HepG2 (cell line): ENCODE measurements around the gene SEPTIN10. TPM values are rescaled to one million over a fixed set of nuclear protein-coding genes. Genes with fewer than 3 reads are reported as not detected.

Experiments
- CBX2 ChIP-seq, 2 experiments: fragments of 200-600 bp in 1 of 2; sonication (generic); formaldehyde crosslinking in 1 of 2; IDR thresholded peaks; 2 replicates each; pipeline versions ENCODE4 v1.7.0 to v1.8.1; 2018 to 2022; ENCODE audit warnings: low read depth in 2 of 2, low read length in 1 of 2, mild to moderate bottlenecking in 1 of 2, missing genetic modification reagents in 1 of 2
- CREB1 ChIP-seq, 2 experiments: fragments of 450-650 bp in 1 of 2; IDR thresholded peaks; 2 replicates each; pipeline ENCODE4 v1.6.1; 2016 to 2017; ENCODE audit warnings: control low read depth in 1 of 2, mild to moderate bottlenecking in 1 of 2, missing compliant biosample characterization in 1 of 2, missing genetic modification characterization in 1 of 2
- FOXA1 ChIP-seq, 2 experiments: fragments of 450-650 bp in 1 of 2; sonication (generic) in 1 of 2; formaldehyde crosslinking in 1 of 2; IDR thresholded peaks; 2 replicates each; pipeline versions ENCODE4 v1.4.0 to v1.6.1; 2016 to 2020; ENCODE audit warnings: missing genetic modification reagents in 1 of 2
- GPN1 ChIP-seq: sonication (generic); formaldehyde crosslinking; IDR thresholded peaks from 2 replicates; pipeline ENCODE4 v1.5.1; 2020; ENCODE audit warnings: missing genetic modification reagents, borderline replicate concordance
- GRHL1 ChIP-seq: sonication (generic); formaldehyde crosslinking; conservative IDR thresholded peaks from 2 replicates; pipeline ENCODE4 v1.8.0; 2022; ENCODE audit warnings: missing genetic modification reagents
- IRF1 ChIP-seq: sonication (generic); formaldehyde crosslinking; IDR thresholded peaks from 2 replicates; pipeline ENCODE4 v1.4.0; 2020; ENCODE audit warnings: low read depth, mild to moderate bottlenecking, missing genetic modification reagents
- PRDM15 ChIP-seq: sonication (generic); formaldehyde crosslinking; IDR thresholded peaks from 2 replicates; pipeline ENCODE4 v1.4.0; 2020; ENCODE audit warnings: missing genetic modification reagents
- SMYD3 ChIP-seq: sonication (generic); formaldehyde crosslinking; IDR thresholded peaks from 2 replicates; pipeline ENCODE4 v1.8.1; 2023; ENCODE audit warnings: mild to moderate bottlenecking, missing genetic modification reagents
- SP1 ChIP-seq, 2 experiments: fragments of 450-650 bp in 1 of 2; sonication (generic) in 1 of 2; formaldehyde crosslinking in 1 of 2; IDR thresholded peaks; 2 replicates each; pipeline versions ENCODE4 v1.4.0 to v1.6.1; 2016 to 2020; ENCODE audit warnings: missing genetic modification reagents in 1 of 2
- TEAD2 ChIP-seq: sonication (generic); formaldehyde crosslinking; IDR thresholded peaks from 2 replicates; pipeline ENCODE4 v1.9.0; 2021; ENCODE audit warnings: missing genetic modification reagents
- TRAFD1 ChIP-seq: sonication (generic); formaldehyde crosslinking; IDR thresholded peaks from 2 replicates; pipeline ENCODE4 v1.5.1; 2020; ENCODE audit warnings: missing genetic modification reagents, mild to moderate bottlenecking, borderline replicate concordance
- ZFP36L1 ChIP-seq: sonication (generic); formaldehyde crosslinking; IDR thresholded peaks from 2 replicates; pipeline ENCODE4 v1.8.0; 2022; ENCODE audit warnings: mild to moderate bottlenecking, missing genetic modification reagents, moderate library complexity
- ZNF282 ChIP-seq: fragments of 450-650 bp; IDR thresholded peaks from 2 replicates; pipeline ENCODE4 v1.6.1; 2018; ENCODE audit not compliant: partially characterized antibody
- ZNF562 ChIP-seq: sonication (generic); formaldehyde crosslinking; IDR thresholded peaks from 2 replicates; pipeline ENCODE4 v1.8.0; 2022; ENCODE audit warnings: missing genetic modification reagents, borderline replicate concordance
- ZNF790 ChIP-seq: sonication (generic); formaldehyde crosslinking; IDR thresholded peaks from 2 replicates; pipeline ENCODE4 v1.8.0; 2022; ENCODE audit warnings: missing genetic modification reagents, mild to moderate bottlenecking, borderline replicate concordance
- ZNF839 ChIP-seq: sonication (generic); formaldehyde crosslinking; IDR thresholded peaks from 2 replicates; pipeline ENCODE4 v1.4.0; 2020; ENCODE audit warnings: missing genetic modification reagents, mild to moderate bottlenecking, borderline replicate concordance
- ZUFSP ChIP-seq: sonication (generic); formaldehyde crosslinking; IDR thresholded peaks from 2 replicates; pipeline ENCODE4 v1.9.0; 2021; ENCODE audit warnings: missing genetic modification reagents, mild to moderate bottlenecking, borderline replicate concordance
- polyA plus RNA-seq, 8 experiments: library from polyadenylated mRNA; depleted of rRNA in 3 of 8; stranded (reverse) in 7 of 8; unstranded in 1 of 8; fragments of >200 nt; fragmentation: Illumina TruSeq in 4 of 8; extraction: Trizol in 4 of 8; gene quantifications; 2 replicates each; pipeline versions ENCODE4 v1.2.1 to v1.2.3, GENCODE V29; 2011 to 2016; ENCODE audit warnings: low read depth in 4 of 8, missing spikeins in 1 of 8, mixed read lengths in 1 of 8; ENCODE audit not compliant: insufficient read depth in 1 of 8
- total RNA-seq, 5 experiments: library from RNA; depleted of rRNA; stranded (reverse); fragments of >200 nt; fragmentation: Illumina TruSeq; extraction: Trizol; gene quantifications; 2 replicates each; pipeline ENCODE4 v1.2.3, GENCODE V29; 2016; ENCODE audit warnings: low read depth in 1 of 5

Gene SEPTIN10
- total and polyA plus RNA-seq, 2 of the 13 experiments (the other 11 are each of a cell fraction or from before 2014, with no cell fraction given) = 45.8 to 67.5 TPM

GRCh38 chr2:109529532-109530449 is 84.0 kb downstream of the SEPTIN10 start (continued):
- TF ChIP-seq PRDM15 (CRISPR knock-in tag) (no peak), ZNF562 (CRISPR knock-in tag) (no peak), ZNF282 (no peak), ZUFSP (CRISPR knock-in tag) (no peak), FOXA1 (IDR thresholded peaks at IDR 0.05) (no peak), FOXA1 (CRISPR knock-in tag; IDR thresholded peaks at IDR 0.05) (no peak), CBX2 (IDR thresholded peaks at IDR 0.05; ENCODE audit: low read depth, low read length) (no peak), CBX2 (CRISPR knock-in tag; IDR thresholded peaks at IDR 0.05; ENCODE audit: low read depth) (no peak), IRF1 (CRISPR knock-in tag) (no peak), ZFP36L1 (CRISPR knock-in tag) (no peak), ZNF839 (CRISPR knock-in tag) (no peak), TRAFD1 (CRISPR knock-in tag) (no peak), GRHL1 (CRISPR knock-in tag) (no peak), SP1 (IDR thresholded peaks at IDR 0.05) (no peak), SP1 (CRISPR knock-in tag; IDR thresholded peaks at IDR 0.05) (no peak), GPN1 (CRISPR knock-in tag) (no peak), TEAD2 (no peak), ZNF790 (CRISPR knock-in tag) (no peak), CREB1 (IDR thresholded peaks at IDR 0.05) (no peak), CREB1 (CRISPR knock-in tag; IDR thresholded peaks at IDR 0.05) (no peak), SMYD3 (CRISPR knock-in tag) (no peak)
